Keratinocyte (primary cell): Measurements from ENCODE around the gene PIP5K1A. TPM values are rescaled to one million over a fixed set of nuclear protein-coding genes. Genes with fewer than 3 reads are reported as not detected.

Experiments
- DNase-seq: peaks from one replicate; pipeline ENCODE4 v3.0.0-alpha.2; 2011; ENCODE audit warnings: low read depth, missing footprints, low spot score
- FAIRE-seq: peaks from 2 replicates; lab custom pipeline; 2011; peaks lifted over from hg19 to GRCh38; lab: Jason Lieb, UNC
- H2AFZ ChIP-seq: 2 replicates; pipeline ENCODE4 v1.6.0; 2012; ENCODE audit warnings: low read length, control low read depth, inconsistent platforms; ENCODE audit not compliant: control insufficient read depth
- H3K27ac ChIP-seq: 2 replicates; pipeline ENCODE4 v1.5.1; 2011; ENCODE audit warnings: low read length; ENCODE audit not compliant: control insufficient read depth, insufficient read depth
- H3K27me3 ChIP-seq: 3 replicates; pipeline ENCODE4 v1.6.0; 2011; ENCODE audit warnings: low read length; ENCODE audit not compliant: control insufficient read depth, insufficient read depth; ENCODE audit errors: extremely low read depth
- H3K36me3 ChIP-seq, 2 experiments: 2 replicates in 1 of 2; 3 replicates in 1 of 2; pipeline ENCODE4 v1.5.1; 2011; ENCODE audit warnings: low read length in 2 of 2, mild to moderate bottlenecking in 1 of 2; ENCODE audit not compliant: control insufficient read depth in 2 of 2, insufficient read depth in 2 of 2; ENCODE audit errors: extremely low read depth in 1 of 2
- H3K4me1 ChIP-seq: 3 replicates; pipeline ENCODE4 v1.5.1; 2011; ENCODE audit warnings: low read length; ENCODE audit not compliant: control insufficient read depth, insufficient read depth; ENCODE audit errors: extremely low read depth
- H3K4me2 ChIP-seq: 3 replicates; pipeline ENCODE4 v1.6.0; 2011; ENCODE audit warnings: low read depth, low read length; ENCODE audit not compliant: control insufficient read depth, insufficient read depth; ENCODE audit errors: extremely low read depth
- H3K4me3 ChIP-seq, 3 experiments: fragments of 200-600 bp in 1 of 3; sonication (generic) in 1 of 3; 2 replicates in 2 of 3; 3 replicates in 1 of 3; pipeline ENCODE4 v1.5.1; 2011 to 2016; ENCODE audit warnings: low read length in 3 of 3, mild to moderate bottlenecking in 3 of 3, control low read depth in 2 of 3, inconsistent platforms in 1 of 3, low read depth in 1 of 3, mixed read lengths in 1 of 3, mixed run types in 1 of 3, moderate library complexity in 1 of 3; ENCODE audit not compliant: control insufficient read depth in 2 of 3, insufficient read depth in 2 of 3; ENCODE audit errors: extremely low read depth in 1 of 3
- H3K79me2 ChIP-seq: 2 replicates; pipeline ENCODE4 v1.6.0; 2012; ENCODE audit warnings: low read length; ENCODE audit not compliant: control insufficient read depth, insufficient read depth
- H3K9ac ChIP-seq: 3 replicates; pipeline ENCODE4 v1.6.0; 2011; ENCODE audit warnings: low read length; ENCODE audit not compliant: control insufficient read depth, insufficient read depth; ENCODE audit errors: extremely low read depth
- H3K9me1 ChIP-seq: 3 replicates; pipeline ENCODE4 v1.6.0; 2011; ENCODE audit warnings: low read length; ENCODE audit not compliant: control insufficient read depth, insufficient read depth; ENCODE audit errors: extremely low read depth
- H3K9me3 ChIP-seq: 2 replicates; pipeline ENCODE4 v1.5.1; 2012; ENCODE audit warnings: low read depth, low read length; ENCODE audit not compliant: control insufficient read depth
- H4K20me1 ChIP-seq: 3 replicates; pipeline ENCODE4 v1.6.0; 2011; ENCODE audit warnings: low read length; ENCODE audit not compliant: control insufficient read depth, insufficient read depth; ENCODE audit errors: extremely low read depth
- CTCF ChIP-seq, 3 experiments: IDR thresholded peaks in 1 of 3; conservative IDR thresholded peaks in 1 of 3; optimal IDR thresholded peaks in 1 of 3; 2 replicates in 2 of 3; 3 replicates in 1 of 3; pipeline versions ENCODE3 to v1.5.1; 2011; ENCODE audit warnings: low read length in 3 of 3, mild to moderate bottlenecking in 3 of 3, moderate library complexity in 2 of 3, control low read depth in 1 of 3, inconsistent platforms in 1 of 3; ENCODE audit not compliant: insufficient read depth in 2 of 3; ENCODE audit errors: extremely low read depth in 1 of 3
- EZH2 ChIP-seq: IDR thresholded peaks from one replicate; pipeline ENCODE4 v1.6.1; 2012; ENCODE audit warnings: inconsistent platforms, mild to moderate bottlenecking, low read length, moderate library complexity
- dilution Hi-C: fragments of 300-500 bp; cut with MboI; formaldehyde crosslinking; loops from one replicate; pipeline ENCODE4 v1.7.0; 2020; ENCODE audit warnings: low sequenced_read_pairs; ENCODE audit not compliant: extremely low pct_ligation_motif_present
- polyA plus RNA-seq, 5 experiments: library from polyadenylated mRNA; depleted of rRNA in 3 of 5; stranded (reverse) in 3 of 5; stranded (forward) in 1 of 5; unstranded in 1 of 5; fragments of >200 nt; gene quantifications; 1 replicate in 1 of 5; 2 replicates in 3 of 5; 3 replicates in 1 of 5; pipeline versions ENCODE4 v1.2.1 to v1.2.3, GENCODE V29; 2011 to 2012; ENCODE audit warnings: missing spikeins in 2 of 5, low read depth in 1 of 5, low replicate concordance in 1 of 5

PIP5K1A gene
- polyA plus RNA-seq, 1 donor (not counting 4 experiments of a cell fraction or from before 2014, with no cell fraction given) = 124 TPM

GRCh38 chr1:151222130-151222529, 23.8 kb downstream of the PIP5K1A start:
- H3K9ac ChIP-seq = no peak overlapping the region
- H3K79me2 ChIP-seq = peaks cover 78% of the 10 kb centered on the region
- no peak for DNase-seq
- no peak overlapping the region for H3K4me2 ChIP-seq
- H3K36me3 ChIP-seq = peaks cover 15 to 19% of the 10 kb centered on the region in 2 experiments
- FAIRE-seq = no peak
- H3K4me3 ChIP-seq = no peak overlapping the region
- H3K4me1 ChIP-seq = no peaks in the 10 kb centered on the region
- H3K27me3 ChIP-seq = no peaks in the 10 kb centered on the region
- H3K27ac ChIP-seq = no peak overlapping the region
- no peaks in the 10 kb centered on the region for H3K9me1 ChIP-seq
- no peak overlapping the region for H2AFZ ChIP-seq
- H3K9me3 ChIP-seq = no peaks in the 10 kb centered on the region
- TF ChIP-seq EZH2 (no peak), CTCF (optimal IDR thresholded peaks at IDR 0.05 in 1 of 3, IDR thresholded peaks at IDR 0.05 in 1 of 3, conservative IDR thresholded peaks at IDR 0.05 in 1 of 3; ENCODE audit: extremely low read depth in 1 of 3, insufficient read depth in 2 of 3, low read length in 3 of 3) (no peak)
- dilution Hi-C loops = no loop called here
- H4K20me1 ChIP-seq = peaks cover 18% of the 10 kb centered on the region

- Histone ChIP-seq H3K9me3 (no peaks in the 10 kb centered on the region), H2AFZ (no peak overlapping the region), H3K4me1 (peaks cover 4% of the 10 kb centered on the region), H3K4me2 (no peak overlapping the region), H3K27me3 (no peaks in the 10 kb centered on the region), H4K20me1 (no peaks in the 10 kb centered on the region), H3K27ac (no peak overlapping the region), H3K9me1 (no peaks in the 10 kb centered on the region), H3K4me3 (no peak overlapping the region), H3K9ac (no peak overlapping the region), H3K79me2 (peaks cover 10% of the 10 kb centered on the region), H3K36me3 (peaks cover 48 to 64% of the 10 kb centered on the region in 2 experiments)
- TF ChIP-seq EZH2 (no peak), CTCF (optimal IDR thresholded peaks at IDR 0.05 in 1 of 3, IDR thresholded peaks at IDR 0.05 in 1 of 3, conservative IDR thresholded peaks at IDR 0.05 in 1 of 3; ENCODE audit: extremely low read depth in 1 of 3, insufficient read depth in 2 of 3, low read length in 3 of 3) (no peak)
- no peak for DNase-seq
- FAIRE-seq = no peak
- dilution Hi-C loops = no loop called here
Observed at GRCh38 chr1:151235235-151235634, 36.9 kb downstream of the PIP5K1A start.
